ENCODE data around the gene HSD11B2.

GRCh38 chr16:67406111-67406971 lies 24.6 kb upstream of the HSD11B2 start:
- no peak for TF ChIP-seq CTCF (conservative IDR thresholded peaks at IDR 0.05 in 1 of 2, IDR thresholded peaks at IDR 0.05 in 1 of 2; ENCODE audit: low read depth in 1 of 2, low read length in 2 of 2)
- no peak for TF ChIP-seq EZH2 (IDR thresholded peaks at IDR 0.05; ENCODE audit: low read length, missing control alignments)

Measured in fibroblast of lung (primary cell).